Smooth muscle cell (in vitro differentiated cells): ENCODE data around the gene CNGB1. TPM values are rescaled to one million over a fixed set of nuclear protein-coding genes. Genes with fewer than 3 reads are reported as not detected.

ENCODE experiments used
- DNase-seq: peaks from one replicate; lab custom pipeline; 2025; ENCODE audit not compliant: unreplicated experiment; lab: John Stamatoyannopoulos, UW
- H2AFZ ChIP-seq: fragments of 200-600 bp; sonication (generic); 2 replicates; pipeline ENCODE4 v1.6.0; 2016; ENCODE audit warnings: antibody characterized with exemption, low read depth, mild to moderate bottlenecking
- H3F3A ChIP-seq: fragments of 200-600 bp; sonication (generic); 2 replicates; pipeline ENCODE4 v1.6.0; 2017; ENCODE audit warnings: antibody characterized with exemption, low read depth
- H3K27ac ChIP-seq: fragments of 200-600 bp; sonication (generic); 2 replicates; pipeline ENCODE4 v1.5.1; 2016; ENCODE audit warnings: low read depth, mild to moderate bottlenecking
- H3K27me3 ChIP-seq: fragments of 200-600 bp; sonication (generic); 2 replicates; pipeline ENCODE4 v1.6.1; 2016; ENCODE audit warnings: low read depth, mild to moderate bottlenecking
- H3K36me3 ChIP-seq: fragments of 200-600 bp; sonication (generic); 2 replicates; pipeline ENCODE4 v1.5.1; 2016; ENCODE audit warnings: low read depth
- H3K4me1 ChIP-seq: fragments of 200-600 bp; sonication (generic); 2 replicates; pipeline ENCODE4 v1.5.1; 2016; ENCODE audit warnings: low read depth
- H3K4me2 ChIP-seq: fragments of 200-600 bp; sonication (generic); 2 replicates; pipeline ENCODE4 v1.6.0; 2016; ENCODE audit warnings: mild to moderate bottlenecking
- H3K4me3 ChIP-seq: fragments of 200-600 bp; sonication (generic); 2 replicates; pipeline ENCODE4 v1.5.1; 2016; ENCODE audit warnings: mild to moderate bottlenecking
- H3K79me2 ChIP-seq: fragments of 200-600 bp; sonication (generic); 2 replicates; pipeline ENCODE4 v1.6.0; 2016; ENCODE audit warnings: low read depth, mild to moderate bottlenecking
- H3K9ac ChIP-seq: fragments of 200-600 bp; sonication (generic); 2 replicates; pipeline ENCODE4 v1.6.0; 2016; ENCODE audit warnings: low read depth
- H3K9me3 ChIP-seq: fragments of 200-600 bp; sonication (generic); replicated peaks from 2 replicates; pipeline ENCODE4 v1.5.1; 2016; ENCODE audit warnings: low read depth
- H4K20me1 ChIP-seq: fragments of 200-600 bp; sonication (generic); 2 replicates; pipeline ENCODE4 v1.6.0; 2016; ENCODE audit warnings: low read depth
- WGBS: methylation state at CpG from one replicate; pipeline ENCODE4 v1.1.7; 2016; ENCODE audit warnings: low lambda C conversion rate; 5-methylcytosine and 5-hydroxymethylcytosine counted together
- polyA plus RNA-seq: library from polyadenylated mRNA; unstranded; fragments of >200 nt; fragmentation: Nextera tagmentation; extraction: Ambion mirVana; gene quantifications from 2 replicates; pipeline ENCODE4 v1.2.1, GENCODE V29; 2016
- total RNA-seq: library from RNA; depleted of rRNA; stranded (reverse); fragments of >200 nt; gene quantifications from 2 replicates; pipeline ENCODE4 v1.2.3, GENCODE V29; 2014
- TF ChIP-seq, protein P1 (sequence below): fragments of 200-600 bp; sonication (generic); IDR thresholded peaks from 2 replicates; pipeline ENCODE4 v1.5.1; 2017; ENCODE audit warnings: borderline replicate concordance, mild to moderate bottlenecking, antibody characterized with exemption; ENCODE audit not compliant: insufficient read depth, poor library complexity, severe bottlenecking

CNGB1 gene
- total and polyA plus RNA-seq, 2 experiments from 2014 or later = not detected

DNA sequence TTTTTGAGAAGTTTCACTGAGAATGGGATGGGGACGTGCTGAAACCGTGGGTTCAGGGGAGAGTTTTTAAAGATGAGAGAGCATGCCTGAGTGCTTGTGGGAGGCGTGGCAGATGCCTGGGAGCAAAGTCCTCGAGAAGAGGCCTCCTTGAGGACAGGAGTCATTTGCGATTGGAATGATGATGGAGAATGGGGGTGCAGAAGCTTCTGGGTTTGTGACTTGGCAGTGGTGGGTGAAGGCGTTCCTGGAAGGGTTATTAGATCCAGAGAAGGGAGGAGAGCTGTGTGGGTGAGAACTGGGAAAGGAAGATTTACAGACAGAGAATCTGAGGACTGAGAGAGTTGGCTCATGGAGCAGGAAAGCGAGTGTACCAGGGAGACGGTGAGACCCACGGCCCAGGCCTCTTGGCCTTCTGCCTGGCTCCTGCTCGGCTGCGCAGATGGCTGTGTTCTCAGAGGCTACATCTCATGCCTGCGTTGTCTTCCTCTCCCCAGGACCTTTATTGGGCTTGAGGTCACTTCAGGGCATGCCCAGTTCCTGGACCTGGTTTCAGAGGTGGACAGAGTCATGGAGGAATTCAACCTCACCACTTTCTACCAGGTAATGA lies 46.0 kb upstream of the CNGB1 start:
- no peak for DNase-seq
- peaks cover 6% of the 10 kb centered on the region for H3F3A ChIP-seq
- H3K9ac ChIP-seq = no peak overlapping the region
- no peaks in the 10 kb centered on the region for H3K27me3 ChIP-seq
- no peaks in the 10 kb centered on the region for H3K9me3 ChIP-seq
- no peak overlapping the region for H3K27ac ChIP-seq
- H3K4me1 ChIP-seq = peaks cover 10% of the 10 kb centered on the region
- H3K4me3 ChIP-seq = no peak overlapping the region
- H3K79me2 ChIP-seq = no peaks in the 10 kb centered on the region
- TF ChIP-seq, protein P1, sequence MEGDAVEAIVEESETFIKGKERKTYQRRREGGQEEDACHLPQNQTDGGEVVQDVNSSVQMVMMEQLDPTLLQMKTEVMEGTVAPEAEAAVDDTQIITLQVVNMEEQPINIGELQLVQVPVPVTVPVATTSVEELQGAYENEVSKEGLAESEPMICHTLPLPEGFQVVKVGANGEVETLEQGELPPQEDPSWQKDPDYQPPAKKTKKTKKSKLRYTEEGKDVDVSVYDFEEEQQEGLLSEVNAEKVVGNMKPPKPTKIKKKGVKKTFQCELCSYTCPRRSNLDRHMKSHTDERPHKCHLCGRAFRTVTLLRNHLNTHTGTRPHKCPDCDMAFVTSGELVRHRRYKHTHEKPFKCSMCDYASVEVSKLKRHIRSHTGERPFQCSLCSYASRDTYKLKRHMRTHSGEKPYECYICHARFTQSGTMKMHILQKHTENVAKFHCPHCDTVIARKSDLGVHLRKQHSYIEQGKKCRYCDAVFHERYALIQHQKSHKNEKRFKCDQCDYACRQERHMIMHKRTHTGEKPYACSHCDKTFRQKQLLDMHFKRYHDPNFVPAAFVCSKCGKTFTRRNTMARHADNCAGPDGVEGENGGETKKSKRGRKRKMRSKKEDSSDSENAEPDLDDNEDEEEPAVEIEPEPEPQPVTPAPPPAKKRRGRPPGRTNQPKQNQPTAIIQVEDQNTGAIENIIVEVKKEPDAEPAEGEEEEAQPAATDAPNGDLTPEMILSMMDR = no peak
- H4K20me1 ChIP-seq = peaks cover 12% of the 10 kb centered on the region
- H3K36me3 ChIP-seq = no peaks in the 10 kb centered on the region
- no peak overlapping the region for H2AFZ ChIP-seq
- WGBS = 83% methylated on average over 12 of the region's 12 CpGs
- H3K4me2 ChIP-seq = no peak overlapping the region

DNA sequence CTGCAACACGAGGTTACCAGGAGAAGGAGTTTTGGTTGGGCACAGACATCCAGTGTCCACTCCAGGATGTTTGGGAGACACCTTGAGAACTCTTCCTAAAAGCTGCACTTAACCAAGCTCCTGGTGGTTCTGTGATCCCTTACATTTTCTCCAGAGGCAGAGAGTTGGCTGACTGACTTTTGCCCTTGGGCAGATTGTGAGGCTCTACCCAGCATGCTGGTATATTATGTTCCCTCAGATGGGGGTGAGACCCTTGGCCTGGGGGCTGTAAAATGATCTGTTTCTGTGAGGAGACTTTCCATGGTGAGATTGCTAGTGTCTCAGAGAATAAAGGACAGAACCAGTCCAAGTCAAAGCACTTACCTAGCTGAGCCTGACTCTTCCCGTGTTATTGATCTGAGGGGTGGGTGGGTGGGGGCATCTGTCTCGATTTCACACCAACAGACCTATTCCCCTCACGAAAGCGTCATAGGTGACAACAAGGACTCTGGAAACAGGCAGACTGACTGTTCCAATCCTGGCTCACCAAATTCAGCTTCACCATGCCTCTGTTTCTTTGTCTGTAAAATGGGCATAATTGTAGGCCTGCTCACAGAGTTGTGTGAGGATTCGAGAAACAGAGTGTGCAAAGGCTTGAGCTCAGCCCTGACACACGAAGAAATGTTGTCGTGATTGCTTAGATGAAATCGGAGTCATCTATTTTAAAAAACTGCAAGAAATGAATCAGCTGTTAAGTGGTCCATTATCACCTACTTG lies 42.5 kb upstream of the CNGB1 start:
- H3K4me3 ChIP-seq = no peak overlapping the region
- H3K27ac ChIP-seq = no peak overlapping the region
- no peaks in the 10 kb centered on the region for H3K79me2 ChIP-seq
- H3K4me1 ChIP-seq = peaks cover 14% of the 10 kb centered on the region
- no peaks in the 10 kb centered on the region for H3K27me3 ChIP-seq
- H3K4me2 ChIP-seq = no peak overlapping the region
- H4K20me1 ChIP-seq = peaks cover 25% of the 10 kb centered on the region
- peaks cover 8% of the 10 kb centered on the region for H3F3A ChIP-seq
- H3K9me3 ChIP-seq = no peaks in the 10 kb centered on the region
- 90% methylated on average over 9 of the region's 9 CpGs for WGBS
- TF ChIP-seq, protein P1 = no peak
- no peak overlapping the region for H3K9ac ChIP-seq
- DNase-seq = no peak
- no peaks in the 10 kb centered on the region for H3K36me3 ChIP-seq
- no peak overlapping the region for H2AFZ ChIP-seq

DNA sequence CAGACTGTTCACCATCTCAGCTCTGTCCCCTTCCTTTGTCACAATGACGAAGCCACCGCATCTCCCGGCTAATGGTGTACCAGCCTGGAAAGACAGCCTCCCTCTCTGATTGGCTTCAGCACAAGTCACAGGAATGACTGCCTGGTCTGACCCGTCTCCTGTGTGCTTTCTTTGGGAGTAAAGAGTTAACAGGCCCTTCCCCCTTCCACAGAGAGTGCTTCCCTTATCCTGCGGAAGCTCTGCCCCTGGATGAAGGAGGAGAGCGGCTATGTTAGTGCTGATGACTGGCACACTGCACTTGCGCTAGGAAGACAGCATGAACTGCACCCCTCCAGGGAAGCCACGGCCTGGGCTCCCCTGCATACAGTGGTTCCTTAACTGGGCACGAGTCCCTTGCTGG lies 41.6 kb upstream of the CNGB1 start:
- Histone ChIP-seq H3K4me2 (peak overlapping the region; percentile 33), H3K27me3 (no peaks in the 10 kb centered on the region), H4K20me1 (peaks cover 26% of the 10 kb centered on the region), H3K4me1 (peaks cover 14% of the 10 kb centered on the region), H3K27ac (peak overlapping the region; percentile 58), H3K9ac (no peak overlapping the region), H2AFZ (no peak overlapping the region), H3K9me3 (no peaks in the 10 kb centered on the region), H3F3A (peaks cover 8% of the 10 kb centered on the region), H3K4me3 (no peak overlapping the region), H3K79me2 (no peaks in the 10 kb centered on the region), H3K36me3 (no peaks in the 10 kb centered on the region)
- WGBS = 51% methylated on average over 9 of the region's 9 CpGs
- TF ChIP-seq, protein P1 = no peak
- no peak for DNase-seq
